Fibroblast of upper back skin (primary cell): Measurements from ENCODE around the gene NFAT5.
A peak's percentile ranks its signal among the peaks of the same experiment; 100 is the strongest.
"Not testable (repeated sequence)": the region's sequence is repeated elsewhere in the genome, so short reads cannot be mapped to it uniquely, and the experiment has no call there.

Experiments
- DNase-seq: peaks from one replicate; pipeline ENCODE4 v3.0.0-alpha.2; 2013

Gene NFAT5

DNA sequence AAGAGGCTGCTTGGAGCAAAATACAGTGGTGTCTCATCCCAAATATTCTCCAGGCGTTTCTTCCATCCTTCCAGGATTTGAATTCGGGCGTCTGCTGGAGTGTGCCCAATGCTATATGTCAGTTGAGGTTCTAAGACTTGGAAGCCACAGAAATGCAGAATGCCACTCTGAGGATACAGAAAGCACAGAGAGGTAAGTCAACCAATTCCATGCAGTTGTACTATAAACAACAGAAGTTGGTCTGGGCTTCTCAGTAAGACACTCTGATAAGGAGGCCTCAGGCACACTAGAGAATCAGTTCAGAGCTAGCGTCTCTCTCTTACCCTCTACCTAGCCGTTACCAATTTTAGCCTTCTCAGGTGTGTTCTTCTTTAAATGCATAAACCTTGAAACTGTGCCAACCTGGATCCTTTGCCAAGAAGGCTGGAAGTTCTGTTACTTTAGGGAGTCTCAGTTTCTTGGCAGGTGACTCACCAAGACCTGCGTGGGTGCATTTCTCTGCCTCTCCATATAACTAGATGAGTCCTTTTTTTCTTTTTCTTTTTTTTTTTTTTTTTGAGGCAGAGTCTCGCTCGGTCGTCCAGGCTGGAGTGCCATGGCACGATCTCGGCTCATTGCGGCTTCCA, 145.5 kb downstream of the NFAT5 start:
- DNase-seq, result peak; percentile 38

DNA sequence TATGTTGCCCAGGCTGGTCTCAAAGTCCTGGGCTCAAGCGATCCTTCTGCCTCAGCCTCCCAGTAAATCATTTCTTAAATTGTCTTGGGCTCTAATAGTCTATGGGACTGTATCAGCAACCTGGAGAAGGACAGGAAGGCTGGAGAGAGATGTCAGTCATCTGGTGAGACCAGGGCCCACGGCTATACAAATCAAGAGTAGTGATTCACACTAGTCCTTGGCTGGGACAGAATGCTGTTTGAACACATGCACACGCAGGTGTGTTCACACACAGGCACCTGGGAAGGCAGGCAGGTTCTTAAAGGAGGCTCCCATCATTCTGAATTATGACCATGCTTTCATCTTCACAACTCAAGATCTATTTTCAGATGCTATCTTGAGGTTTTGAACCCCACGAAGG, 146.5 kb downstream of the NFAT5 start:
- DNase-seq, result no peak

GRCh38 chr16:69712914-69713581, 147.3 kb downstream of the NFAT5 start:
- DNase-seq, result no peak

- DNase-seq, result no peak
Observed at GRCh38 chr16:69717066-69717465, 151.3 kb downstream of the NFAT5 start.

DNA sequence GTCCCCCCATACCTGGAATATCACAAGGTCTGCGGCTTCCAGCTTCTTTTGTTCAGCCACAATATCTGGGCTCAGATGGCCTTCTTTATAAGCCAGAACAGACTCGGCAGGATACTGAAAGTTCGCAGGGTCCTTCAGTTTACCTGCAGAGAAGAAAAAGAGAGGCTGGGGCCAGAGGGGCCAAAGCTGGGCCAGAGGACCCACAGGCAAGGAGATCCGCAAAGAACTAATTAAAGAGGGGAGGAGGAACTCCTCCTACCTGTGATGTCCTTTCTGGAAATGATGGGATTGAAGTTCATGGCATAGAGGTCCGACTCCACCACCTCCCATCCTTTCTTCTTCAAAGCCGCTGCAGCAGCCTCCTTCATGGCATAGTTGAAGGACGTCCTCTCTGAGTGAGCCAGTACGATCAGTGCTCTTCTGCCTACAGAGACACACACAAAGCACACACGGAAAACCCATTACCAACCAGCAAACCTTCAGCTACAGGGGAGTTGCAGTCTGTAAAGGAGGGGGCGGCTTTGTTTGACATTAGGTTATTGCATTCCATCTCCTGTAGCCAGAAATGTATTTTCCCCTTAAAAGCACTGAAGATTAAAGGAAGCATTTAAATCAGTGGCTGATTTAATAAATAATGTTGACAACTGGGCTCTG, 152.5 kb downstream of the NFAT5 start:
- no peak for DNase-seq

GRCh38 chr16:69720822-69721430, 155.2 kb downstream of the NFAT5 start:
- DNase-seq, result no peak

DNA sequence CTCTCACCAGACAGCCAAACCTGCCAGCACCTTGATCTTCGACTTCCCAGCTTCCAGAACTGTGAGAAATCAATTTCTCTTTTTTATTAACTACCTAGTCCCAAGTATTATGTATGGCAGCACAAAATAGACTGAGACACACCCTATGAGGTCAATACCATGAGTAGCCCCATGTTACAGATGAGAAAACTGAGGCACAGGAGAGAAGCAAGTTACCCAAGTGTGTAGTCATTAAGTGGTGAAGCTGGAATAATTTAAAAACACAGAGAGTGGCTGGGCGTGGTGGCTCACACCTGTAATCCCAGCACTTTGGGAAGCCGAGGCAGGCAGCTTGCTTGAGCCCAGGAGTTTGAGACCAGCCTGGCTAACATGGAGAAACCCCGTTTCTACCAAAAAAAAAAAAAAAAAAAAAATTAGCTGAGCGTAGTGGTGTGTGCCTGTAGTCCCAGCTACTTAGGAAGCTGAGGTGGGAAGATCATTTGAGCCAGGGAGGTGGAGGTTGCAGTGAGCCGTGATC, 155.7 kb downstream of the NFAT5 start:
- no peak for DNase-seq

DNA sequence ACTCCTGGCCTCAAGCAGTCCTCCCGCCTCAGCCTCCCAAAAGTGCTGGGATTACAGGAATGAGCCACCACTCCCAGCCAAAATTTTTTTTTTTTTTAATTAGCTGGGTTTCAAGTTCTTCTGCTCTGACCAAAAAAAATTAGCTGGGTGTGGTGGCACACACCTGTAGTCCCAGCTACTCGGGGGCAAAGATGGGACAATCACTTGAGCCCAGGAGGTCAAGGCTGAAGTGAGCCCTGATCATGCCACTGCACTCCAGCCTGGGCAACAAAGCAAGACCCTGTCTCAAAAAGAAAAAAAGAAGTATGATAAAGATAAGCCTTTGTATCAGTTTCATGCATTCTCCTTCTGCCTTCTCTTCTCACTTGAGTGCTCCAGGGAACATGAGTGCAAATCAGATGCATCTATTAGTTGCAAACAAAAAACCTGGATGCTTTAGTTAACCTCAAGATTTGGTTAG, 158.7 kb downstream of the NFAT5 start:
- no peak for DNase-seq

GRCh38 chr16:69724981-69725479, 159.3 kb downstream of the NFAT5 start:
- no peak for DNase-seq

- no peak for DNase-seq
Observed at GRCh38 chr16:69725480-69726312, 159.9 kb downstream of the NFAT5 start.

DNA sequence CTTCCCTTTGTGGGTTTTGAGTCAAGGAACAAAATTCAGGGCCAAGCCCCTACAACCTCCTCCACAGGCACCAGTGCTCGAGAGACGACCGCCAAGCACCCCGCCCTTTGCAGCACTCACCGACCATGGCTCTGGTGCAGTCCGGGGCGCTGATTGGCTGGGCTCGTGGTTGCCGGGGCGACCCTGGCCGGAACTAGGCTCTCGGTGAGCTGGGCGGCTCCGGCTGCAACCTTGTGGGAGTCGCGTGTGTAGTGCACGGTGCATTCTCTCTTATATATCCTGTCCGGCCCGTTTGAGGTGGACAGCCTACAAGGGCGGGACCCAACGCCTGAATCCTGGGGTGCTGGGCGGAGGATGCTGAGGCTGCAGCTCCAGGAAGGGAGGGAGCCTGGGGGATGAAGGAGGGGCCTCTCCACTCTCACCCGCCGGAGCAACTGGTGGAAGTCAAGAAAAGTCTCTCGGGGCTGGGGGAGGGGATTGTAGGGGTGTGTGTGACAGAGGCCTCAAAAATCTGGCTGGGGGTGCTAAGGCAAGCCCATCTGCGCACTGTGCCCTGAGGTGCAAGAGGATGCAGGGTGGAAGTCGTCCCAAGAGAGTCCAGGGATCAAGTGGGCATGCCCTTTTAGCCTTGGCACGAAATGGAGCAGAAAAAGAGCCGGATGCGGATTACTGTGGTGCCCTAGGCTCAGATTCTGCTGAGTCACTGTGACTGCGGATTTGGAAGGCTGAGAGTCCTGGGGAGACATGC, 160.7 kb downstream of the NFAT5 start, which contains the start of gene NQO1:
Gene NQO1 (minus strand): TSS at position 248 of the 748 bp plus-strand sequence. CDS start 121 bp downstream, at position 127.
- peak; percentile 98 for DNase-seq

DNA sequence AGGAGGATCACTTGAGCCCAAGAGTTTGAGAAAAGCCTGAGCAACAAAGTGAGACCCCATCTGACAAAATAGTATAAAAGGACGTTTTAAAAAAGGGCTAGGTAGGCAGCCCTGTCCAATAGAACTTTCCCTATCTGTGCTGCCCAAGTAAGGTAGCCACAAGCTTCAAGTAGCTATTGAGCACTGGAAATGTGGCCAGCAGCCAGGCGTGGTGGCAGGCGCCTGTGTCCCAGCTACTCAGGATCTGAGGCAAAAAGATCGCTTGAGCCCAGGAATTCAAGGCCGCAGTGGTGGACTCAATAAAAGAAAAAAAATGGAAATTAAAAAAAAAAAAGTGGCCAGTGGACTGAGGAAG, 162.1 kb downstream of the NFAT5 start:
- DNase-seq, result no peak

DNA sequence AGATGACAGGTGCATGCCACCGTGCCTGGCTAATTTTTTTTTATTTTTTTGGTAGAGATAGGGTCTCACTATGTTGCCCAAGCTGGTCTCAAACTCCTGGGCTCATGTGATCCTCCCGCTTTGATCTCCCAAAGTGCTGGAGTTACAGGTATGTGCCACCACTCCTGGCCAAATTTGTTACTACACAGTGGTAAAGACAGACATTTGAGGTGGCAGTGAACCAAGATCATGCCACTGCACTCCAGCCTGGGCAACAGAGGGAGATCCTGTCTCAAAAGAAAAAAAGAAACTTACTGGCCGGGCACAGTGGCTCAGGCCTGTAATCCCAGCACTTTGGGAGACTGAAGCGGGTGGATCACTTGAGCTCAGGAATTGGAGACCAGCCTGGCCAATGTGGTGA, 163.3 kb downstream of the NFAT5 start:
- not testable (repeated sequence) for DNase-seq

DNA sequence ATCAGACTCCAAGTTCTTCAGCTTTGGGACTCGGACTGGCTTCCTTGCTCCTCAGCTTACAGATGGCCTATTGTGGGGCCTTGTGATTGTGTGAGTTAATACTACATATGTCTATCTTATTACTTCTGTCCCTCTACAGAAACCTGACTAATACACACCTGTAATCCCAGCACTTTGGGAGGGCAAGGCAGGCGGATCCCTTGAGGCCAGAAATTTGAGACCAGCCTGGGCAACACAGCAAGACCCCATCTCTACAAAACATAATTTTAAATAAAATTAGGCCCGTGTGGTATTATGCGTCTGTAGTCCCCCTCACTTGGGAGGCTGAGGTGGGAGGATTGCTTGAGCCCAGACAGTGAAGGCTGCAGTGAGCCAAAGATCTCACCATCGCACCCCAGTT, 165.5 kb downstream of the NFAT5 start:
- not testable (repeated sequence) for DNase-seq

- DNase-seq, result no peak
Observed at GRCh38 chr16:69732101-69732500, 166.3 kb downstream of the NFAT5 start.

- DNase-seq, result no peak
Observed at GRCh38 chr16:69741519-69741918, 175.8 kb downstream of the NFAT5 start.

DNA sequence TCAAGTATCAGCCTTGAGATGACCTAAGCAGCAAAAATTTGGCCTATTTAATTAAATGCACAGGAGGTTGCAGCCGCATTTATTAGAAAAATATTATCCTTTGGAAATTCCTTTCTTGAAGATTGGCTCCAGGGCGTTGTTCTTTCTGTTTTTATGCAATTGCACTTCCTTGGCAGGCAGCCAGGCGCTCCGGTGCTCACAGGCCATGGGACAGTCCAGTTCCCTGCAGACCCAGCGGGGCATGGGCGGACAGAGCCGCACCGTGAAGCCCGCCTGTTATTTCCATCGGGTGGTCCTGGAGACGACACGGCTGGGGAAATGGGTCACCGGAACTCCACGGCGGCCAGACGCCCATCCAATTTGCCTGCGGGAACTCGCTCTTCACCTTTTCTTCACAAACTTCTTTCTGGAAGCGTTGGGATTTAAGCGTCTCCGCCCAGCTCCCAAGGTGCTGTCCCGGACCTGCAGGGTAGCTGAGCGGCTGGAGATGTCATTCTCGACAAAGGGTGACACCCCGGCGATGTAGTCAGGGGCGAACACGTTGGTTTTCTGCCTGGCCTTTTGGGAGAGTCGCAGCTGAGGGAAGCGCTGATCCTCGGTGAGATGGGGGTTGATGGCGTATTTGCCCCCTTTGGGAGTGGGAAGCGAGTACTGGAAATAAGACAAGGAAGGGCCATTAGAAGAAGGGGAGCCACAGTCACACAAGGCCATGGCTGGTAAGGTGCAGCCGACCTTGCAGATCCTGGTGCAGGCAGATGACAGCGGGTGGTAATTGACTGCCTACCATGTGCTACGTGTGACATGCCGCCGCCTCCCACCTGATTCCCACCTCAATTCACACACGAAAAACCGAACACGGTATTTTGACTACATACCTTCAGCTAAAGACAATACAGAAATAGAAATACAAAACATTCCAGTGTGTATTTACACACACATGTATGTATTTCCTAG, 176.5 kb downstream of the NFAT5 start:
- DNase-seq, result no peak

DNA sequence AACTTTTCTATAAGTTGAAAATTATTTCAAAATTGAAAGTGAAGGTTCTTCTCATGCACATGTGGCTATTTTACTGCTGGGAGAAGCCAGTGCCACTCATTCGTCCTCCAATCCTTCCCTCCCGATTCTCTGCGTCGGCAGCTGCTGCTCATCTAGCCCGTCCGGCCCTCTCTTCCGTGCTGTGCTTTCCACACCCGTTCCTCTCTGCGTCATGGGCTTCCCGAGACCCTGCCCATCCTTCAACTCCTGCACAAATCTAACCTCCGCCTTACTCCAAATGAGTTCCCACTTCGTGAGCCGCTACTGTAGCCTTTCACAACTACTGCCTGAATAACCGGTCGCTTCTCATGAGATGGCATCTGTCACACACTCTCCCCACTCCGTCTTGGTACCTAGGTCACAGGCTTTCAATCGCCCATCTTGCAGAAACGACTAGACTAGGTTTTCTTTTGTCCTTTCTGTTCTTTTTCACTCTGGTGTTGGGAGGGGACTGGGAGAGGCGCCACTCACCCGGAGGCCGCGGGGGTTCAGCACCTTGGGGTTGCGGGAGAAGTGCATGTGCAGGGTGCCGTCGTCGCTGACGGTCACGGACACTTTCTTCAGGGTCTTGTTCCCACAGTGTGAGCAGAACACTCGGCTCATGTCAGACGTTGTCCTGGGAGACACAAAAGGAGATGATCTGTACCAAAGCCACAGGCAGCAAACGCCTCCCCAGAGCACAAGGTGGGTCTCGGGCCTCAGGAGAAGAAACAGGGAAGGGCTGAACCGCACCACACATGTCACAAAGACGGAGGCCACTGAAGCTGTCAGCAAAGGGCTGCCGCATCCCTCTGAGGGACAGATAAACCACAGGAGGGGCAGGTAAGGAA, 178.8 kb downstream of the NFAT5 start:
- DNase-seq, result no peak

DNA sequence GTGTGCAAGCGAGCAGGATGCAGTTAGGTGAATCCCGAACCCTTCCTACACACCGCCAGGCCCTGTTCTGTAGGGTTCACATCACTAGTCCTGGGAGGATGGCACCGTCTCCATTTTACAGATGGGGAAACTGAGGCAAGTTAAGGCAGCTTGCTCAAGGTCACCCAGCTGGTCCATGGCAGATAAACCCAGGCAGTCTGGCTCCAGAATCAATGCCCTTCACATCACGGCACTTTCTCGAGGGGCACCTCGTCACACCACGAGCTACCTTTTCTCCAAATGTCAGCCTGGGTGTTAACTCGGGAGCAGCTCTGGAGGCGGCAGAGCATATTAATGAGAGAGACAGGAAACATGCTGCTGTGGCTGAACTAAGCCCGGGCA, 179.5 kb downstream of the NFAT5 start:
- DNase-seq, result no peak
